GM19455 (cell line): ENCODE results near the gene CRYBG1.

Source experiments
- ATAC-seq: cut with Tn5 transposase; IDR thresholded peaks from one replicate; pipeline ENCODE4 v1.9.1; 2021; ENCODE audit not compliant: unreplicated experiment

CRYBG1 gene

DNA sequence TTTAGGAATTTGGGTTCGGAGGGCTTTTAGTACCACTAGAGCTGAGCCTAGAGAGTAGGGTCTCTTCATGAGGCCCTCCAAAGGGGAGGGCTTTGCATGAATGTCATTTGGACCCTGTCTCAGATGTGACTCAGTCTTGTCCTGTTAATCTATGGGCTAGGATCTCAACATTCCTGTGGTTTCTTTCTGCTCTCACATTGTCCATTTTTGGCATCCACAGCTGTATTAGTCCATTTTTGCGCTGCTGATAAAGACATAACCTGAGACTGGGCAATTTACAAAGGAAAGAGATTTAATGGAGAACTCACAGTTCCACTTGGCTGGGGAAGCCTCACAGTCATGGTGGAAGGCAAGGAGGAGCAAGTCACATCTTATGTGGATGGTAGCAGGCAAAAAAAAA lies 61.0 kb downstream of the CRYBG1 start:
- no peak for ATAC-seq

DNA sequence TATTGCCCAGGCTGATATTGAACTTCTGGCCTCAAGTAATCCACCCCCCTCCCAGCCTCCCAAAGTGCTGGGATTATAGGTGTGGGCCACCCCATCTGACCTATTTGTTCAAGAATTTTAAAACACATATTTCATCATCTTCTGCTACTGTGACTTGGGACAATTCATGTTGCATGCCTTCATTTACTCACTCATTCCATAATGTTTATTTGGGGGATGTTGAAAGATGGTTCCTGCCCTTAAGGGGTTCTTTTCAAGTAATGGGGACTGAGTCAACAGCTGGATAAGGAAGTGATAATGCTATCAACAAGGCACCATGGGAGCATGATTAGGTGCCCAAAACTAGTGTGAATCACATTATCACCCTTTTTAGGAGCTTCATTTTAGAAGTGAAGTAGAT lies 62.0 kb downstream of the CRYBG1 start:
- no peak for ATAC-seq

DNA sequence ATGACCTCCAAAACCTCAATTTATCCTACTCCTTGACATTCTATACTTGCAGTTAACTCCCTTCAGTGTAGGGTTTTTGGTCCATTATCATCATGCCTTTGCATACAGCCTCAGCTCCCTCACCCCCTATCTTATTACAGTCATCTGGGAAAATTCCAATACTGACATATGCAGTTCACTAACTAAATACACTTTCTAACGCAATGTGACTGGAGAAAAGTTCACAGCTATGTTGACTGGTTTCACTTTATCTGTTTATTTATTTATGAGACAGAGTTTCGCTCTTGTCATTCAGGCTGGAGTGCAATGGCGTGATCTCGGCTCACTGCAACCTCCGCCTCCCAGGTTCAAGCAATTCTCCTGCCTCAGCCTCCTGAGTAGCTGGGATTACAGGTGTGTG lies 64.9 kb downstream of the CRYBG1 start:
- no peak for ATAC-seq

DNA sequence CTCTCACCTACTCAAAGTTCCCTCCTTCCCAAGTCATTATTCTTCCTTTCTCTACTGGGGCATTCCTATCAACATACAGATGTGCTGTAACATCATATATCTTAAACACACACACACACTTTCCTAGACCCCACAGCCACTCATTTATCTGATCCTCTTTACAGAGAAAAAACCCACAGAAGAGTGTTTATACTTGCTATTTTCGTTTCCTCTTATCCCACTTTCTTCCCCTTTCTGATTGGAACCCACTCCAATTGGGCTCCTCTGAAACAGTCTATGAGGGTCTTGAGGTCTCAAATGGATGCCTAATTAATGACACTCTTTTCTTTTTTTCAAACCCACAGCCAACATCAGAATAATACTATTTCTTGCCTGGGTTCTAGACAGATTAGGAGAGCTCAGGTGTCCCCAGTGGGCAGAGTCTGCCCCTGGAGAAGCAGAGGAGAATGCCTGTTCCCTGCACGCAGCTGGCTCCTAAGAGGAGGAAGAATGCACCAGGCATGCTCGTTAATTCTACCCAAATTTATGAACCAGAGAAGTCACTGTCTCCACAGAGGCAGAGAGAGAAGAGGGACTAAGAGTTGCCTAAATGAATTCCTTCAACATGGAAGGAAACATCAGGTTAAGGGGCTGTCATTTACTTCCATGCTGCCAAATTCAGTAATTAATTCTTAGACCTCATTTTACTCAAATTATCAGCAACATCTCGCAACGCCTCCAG lies 65.9 kb downstream of the CRYBG1 start:
- ATAC-seq: no peak

DNA sequence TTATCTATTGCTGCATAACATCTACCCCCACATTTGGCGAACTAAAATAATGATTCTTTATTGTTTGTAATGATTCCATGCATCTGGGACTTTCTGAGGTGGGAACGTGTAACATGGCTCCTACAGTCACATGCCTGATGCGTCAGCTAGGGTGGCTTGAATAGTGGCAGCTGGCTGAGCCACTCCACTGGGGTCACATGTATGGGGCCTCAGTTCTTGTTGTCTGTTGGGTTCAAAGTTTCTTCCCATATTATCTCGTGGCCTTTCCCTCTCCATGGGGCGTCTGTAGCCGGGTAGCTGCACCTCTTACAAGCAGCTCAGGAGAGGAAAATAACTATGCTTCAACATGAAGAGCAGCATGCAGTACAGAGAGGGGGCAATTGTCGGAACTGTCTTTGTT lies 69.9 kb downstream of the CRYBG1 start:
- ATAC-seq: no peak

DNA sequence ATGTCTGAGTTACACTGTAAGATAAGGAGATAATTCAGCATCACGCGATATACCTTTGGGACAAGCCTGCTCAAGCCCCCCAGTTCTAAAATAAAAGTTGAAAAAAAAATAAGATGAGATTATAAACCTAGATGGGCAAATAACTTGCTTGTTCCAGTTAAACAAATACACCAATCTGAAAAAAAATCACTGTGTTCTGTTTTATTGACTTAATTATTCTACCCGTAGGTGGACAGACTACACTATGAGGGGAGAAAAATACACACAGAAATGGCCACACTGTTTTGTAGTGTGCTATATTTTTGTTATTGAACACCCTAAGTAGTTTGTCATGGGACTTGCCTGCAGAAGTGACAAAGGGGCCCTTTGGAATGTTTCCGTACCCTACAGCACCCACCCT lies 70.9 kb downstream of the CRYBG1 start:
- no peak for ATAC-seq

DNA sequence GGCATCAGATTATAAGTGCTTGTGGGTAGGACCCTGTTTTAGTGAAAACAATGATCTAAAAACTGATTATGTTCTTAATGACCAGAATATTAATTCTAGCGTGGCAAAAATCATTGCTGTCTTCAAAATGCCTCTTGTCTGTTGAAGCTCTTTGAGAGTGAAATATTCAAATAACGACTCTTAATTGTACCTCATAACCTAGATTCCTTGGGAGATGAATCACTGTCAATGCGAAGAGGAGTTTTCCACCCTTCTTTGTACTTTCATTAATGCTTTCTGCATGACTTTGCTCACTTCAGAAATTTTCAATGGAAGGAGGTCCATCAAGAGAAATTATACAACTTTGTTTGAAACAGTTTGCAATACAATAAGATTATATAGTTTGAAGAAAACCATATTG lies 71.5 kb downstream of the CRYBG1 start:
- no peak for ATAC-seq

GRCh38 chr6:106434530-106434929 lies 74.0 kb downstream of the CRYBG1 start:
- no peak for ATAC-seq

DNA sequence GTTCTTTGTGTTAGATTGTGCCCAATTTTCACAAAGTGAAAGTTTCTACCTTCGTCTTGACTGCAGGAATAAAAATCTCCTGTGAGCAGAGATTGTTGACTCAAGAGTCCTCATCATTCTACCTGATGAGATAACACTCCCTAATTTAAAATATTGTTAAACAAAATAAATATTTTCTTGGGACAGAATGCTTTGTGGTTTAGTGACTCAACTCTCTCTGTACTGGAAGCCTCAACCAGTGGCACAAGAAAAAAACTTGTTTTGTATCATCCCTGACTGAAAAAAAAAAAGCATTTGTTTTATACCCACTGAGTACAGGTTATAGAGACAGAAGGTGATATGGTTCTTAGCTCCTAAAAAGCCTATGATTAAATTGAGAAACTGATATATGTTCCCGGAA lies 78.9 kb downstream of the CRYBG1 start:
- ATAC-seq: no peak

DNA sequence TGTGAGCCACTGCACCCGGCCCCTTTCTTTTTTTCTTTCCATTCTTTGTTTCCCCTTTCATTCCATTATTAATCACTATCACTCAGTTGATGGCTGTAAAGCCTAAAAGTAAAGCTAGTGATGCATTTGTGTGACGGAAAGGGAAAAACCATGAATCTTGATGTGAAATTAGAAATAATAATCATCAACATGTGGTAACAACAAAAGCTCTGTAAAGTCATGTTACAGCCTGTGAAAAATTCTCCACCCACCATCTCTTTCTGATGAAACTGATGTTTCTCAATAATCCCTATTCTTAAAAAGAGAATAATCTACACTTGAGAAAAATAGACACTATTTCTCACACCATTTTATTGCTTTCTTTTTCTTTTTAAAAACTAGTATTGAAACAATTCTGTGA lies 80.0 kb downstream of the CRYBG1 start:
- no peak for ATAC-seq

DNA sequence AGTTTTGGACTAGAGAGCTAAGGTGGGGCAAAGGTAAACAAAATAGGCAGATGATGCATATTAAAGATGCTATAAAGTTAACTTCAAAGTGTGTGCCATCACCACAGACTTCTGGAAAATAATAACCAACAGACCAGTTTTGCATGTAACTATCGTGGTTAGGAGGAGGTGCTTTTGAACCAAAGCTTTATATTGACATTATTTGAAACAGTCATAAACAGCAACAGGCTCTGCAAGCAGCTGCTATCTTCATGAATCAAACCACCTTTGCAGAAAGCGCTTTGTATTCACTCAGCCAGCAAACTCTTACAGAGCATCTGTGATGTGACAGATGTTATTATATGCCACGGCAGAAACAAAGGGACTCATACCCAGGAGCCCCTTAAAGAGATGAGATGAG lies 81.9 kb downstream of the CRYBG1 start:
- no peak for ATAC-seq

GRCh38 chr6:106444777-106445507 lies 84.4 kb downstream of the CRYBG1 start:
- no peak for ATAC-seq

DNA sequence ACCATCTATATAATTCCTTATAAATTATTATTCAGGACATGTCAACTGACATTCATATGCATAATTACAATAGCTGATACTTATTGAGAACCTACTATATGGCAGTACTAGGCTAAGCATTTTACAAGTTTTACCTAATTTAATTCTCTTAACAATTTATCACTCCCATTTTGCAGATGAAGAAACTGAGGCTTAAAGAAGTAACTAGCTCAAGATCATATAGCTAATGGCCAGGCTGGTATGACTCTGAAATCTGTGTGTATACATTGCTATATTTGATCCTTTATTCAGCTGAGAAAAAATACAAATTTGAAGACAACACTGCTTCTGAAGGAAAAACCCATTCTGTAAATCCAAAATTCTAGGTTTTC lies 85.0 kb downstream of the CRYBG1 start:
- no peak for ATAC-seq

DNA sequence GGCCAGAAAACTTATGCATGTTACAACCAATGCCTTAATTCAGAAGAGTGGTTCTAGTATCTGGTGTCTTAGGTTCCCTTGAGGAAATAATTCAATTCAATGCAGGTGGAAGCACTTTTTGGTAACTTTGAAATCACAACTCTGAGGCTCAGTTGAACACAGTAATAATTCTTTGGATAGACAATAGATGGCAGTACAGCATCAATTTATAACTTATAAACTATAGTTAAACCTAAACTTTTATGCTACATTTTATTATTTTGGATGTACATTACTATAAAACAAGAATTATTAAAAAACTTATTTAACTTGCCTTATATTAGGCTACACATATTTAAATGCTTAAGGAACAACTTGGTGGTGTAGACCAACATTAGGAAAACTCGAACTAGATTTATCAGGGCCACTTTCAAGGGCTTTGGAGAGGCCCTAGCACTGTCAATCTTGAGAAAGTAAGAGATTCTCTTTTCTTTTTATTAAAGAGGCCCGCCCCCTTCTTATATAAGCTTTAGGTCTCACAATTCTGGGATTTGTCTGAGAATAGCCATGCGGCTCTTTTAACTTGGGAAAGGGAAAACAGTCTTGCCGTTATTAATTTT lies 85.9 kb downstream of the CRYBG1 start:
- ATAC-seq: no peak

DNA sequence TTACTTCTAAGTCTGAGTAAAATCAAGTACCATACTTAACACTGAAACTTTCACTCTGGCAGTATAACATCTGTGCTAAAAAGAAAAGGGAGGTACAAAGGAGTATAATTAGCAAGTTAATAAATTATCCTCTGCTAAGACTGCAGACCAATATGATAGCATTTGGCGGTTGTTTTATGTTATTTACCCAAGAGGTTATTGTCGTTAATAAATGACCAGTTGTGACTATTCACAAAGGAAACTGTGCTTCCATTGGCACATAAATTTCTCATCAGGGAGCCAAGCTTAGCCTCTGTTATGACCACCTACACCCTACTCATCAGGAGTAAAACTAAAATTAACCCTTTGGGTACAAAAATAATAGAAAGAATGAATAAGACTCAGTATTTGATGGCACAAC lies 86.5 kb downstream of the CRYBG1 start:
- ATAC-seq: no peak

DNA sequence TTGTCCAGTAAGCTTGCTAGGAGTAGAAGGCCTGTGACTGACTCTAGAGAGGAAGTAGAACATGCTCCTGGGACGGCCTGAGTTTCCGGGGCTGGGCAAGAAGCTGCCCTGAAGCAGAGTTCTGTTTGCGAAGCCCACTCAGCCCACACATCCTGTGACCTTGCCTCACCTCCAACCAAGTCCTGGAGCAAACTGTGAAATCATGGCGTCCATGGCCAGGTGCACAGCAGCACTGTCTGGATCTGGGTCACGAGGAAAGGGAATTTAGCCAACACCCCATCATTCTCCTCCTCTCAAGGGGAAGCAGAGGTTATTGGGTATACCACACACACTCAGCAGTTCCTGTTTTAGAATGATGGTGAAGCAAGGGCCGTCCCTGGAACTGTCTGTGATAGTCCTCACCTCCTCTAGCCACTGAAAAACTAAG lies 87.5 kb downstream of the CRYBG1 start:
- no peak for ATAC-seq

- no peak for ATAC-seq
These were observed 90.1 kb downstream of the CRYBG1 start for GRCh38 chr6:106450653-106451052.

- no peak for ATAC-seq
These were observed 90.9 kb downstream of the CRYBG1 start for GRCh38 chr6:106451439-106451838.

DNA sequence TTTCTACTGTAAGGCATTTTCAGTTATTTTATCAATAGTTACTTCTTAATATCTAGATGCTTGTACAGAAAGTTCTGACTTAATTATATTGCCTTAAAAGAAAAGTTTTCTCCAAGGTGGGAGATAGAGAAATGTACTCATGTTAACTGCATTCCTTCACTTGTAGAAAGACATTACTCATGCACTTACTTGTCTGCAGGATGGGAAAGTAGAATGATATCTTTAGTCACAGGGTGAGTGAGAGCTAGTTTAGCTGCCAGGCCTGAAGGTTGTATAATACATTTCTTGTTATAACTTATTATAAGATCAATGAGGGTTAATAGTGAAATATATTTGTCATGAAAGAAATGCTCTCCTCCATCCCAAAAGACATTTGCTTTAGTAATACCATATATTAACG lies 92.1 kb downstream of the CRYBG1 start:
- no peak for ATAC-seq

GRCh38 chr6:106453756-106454367 lies 93.3 kb downstream of the CRYBG1 start:
- ATAC-seq: no peak

DNA sequence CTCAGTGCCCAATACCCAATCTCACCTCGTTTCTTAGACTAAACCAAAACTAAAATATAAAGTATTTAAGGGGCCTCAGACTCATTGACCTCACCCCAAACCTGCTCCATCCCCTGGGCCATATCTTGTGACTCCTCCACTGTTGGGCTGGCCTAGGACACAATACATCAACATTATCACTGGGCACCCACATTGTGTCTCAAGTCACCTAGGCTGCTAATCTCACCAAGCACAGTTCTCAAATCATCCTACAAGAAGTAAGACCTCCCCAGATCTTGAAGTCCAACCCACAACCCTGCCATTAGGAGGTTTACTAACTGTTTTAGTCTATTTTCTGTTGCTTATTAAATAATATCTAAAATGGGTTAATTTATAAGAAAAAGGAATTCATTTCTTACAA lies 96.2 kb downstream of the CRYBG1 start:
- no peak for ATAC-seq
